Measurements from ENCODE around the gene ADARB2. TPM values are rescaled to one million over a fixed set of nuclear protein-coding genes. Genes with fewer than 3 reads are reported as not detected.

ADARB2 gene
- total RNA-seq, 4 donors from 2014 or later = 8.4 to 23.2 (median 19.6) TPM

DNA sequence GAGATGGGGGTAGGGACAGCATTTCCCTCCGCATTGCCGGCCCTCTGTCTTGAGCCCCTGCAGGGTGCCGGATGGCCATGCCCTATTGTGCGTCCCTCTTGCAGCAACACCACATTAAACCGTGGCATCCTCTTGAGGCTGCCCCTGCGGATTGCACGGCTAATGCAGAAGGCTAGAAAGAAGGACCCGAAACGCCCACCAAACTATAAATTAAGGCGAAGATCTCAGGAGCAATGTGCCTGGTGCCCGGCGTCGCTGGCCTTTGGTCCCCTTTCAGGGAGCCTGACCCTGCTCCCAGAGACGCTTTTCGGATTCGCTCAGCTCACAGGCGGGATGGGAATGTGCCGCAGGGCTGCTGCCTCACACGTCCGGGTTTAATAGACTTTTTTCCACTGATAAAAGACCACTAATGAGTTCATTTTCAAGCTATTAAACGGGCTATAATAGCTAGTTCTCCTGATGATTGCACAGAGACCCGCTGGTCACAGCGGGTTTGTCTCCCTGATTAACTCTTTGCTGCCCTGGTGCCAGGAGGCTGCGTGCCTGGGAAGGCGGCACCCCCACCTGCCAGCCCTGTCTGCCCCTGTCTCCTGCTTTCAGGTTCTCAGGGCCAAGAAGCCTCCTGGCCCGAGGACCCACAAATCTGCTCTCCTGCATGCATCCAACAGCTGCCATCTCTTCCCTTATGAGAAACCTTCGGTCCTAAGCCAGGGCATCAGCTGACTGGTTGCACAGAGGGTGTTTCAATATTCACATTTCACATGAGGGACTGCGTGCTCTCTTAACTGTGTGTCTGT is 128.3 kb downstream of the ADARB2 start:
- Histone ChIP-seq H3K4me1 (peaks cover 0 to 16% (median 3%) of the 10 kb centered on the region in 4 donors), H3K4me3 (peak overlapping the region in 1 of 4 donors; percentile 25), H3K27me3 (peaks cover 0 to 19% of the 10 kb centered on the region in 2 donors), H3K9me3 (no peaks in the 10 kb centered on the region), H3K36me3 (no peaks in the 10 kb centered on the region), H3K27ac (no peak overlapping the region)
- WGBS, 2 donors = 8 to 13% methylated on average over 27 to 28 of the region's 28 CpGs
- TF ChIP-seq POLR2A (IDR thresholded peaks at IDR 0.05) (no peak), EP300 (IDR thresholded peaks at IDR 0.05) (no peak)
- TF ChIP-seq, protein P1, sequence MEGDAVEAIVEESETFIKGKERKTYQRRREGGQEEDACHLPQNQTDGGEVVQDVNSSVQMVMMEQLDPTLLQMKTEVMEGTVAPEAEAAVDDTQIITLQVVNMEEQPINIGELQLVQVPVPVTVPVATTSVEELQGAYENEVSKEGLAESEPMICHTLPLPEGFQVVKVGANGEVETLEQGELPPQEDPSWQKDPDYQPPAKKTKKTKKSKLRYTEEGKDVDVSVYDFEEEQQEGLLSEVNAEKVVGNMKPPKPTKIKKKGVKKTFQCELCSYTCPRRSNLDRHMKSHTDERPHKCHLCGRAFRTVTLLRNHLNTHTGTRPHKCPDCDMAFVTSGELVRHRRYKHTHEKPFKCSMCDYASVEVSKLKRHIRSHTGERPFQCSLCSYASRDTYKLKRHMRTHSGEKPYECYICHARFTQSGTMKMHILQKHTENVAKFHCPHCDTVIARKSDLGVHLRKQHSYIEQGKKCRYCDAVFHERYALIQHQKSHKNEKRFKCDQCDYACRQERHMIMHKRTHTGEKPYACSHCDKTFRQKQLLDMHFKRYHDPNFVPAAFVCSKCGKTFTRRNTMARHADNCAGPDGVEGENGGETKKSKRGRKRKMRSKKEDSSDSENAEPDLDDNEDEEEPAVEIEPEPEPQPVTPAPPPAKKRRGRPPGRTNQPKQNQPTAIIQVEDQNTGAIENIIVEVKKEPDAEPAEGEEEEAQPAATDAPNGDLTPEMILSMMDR (IDR thresholded peaks at IDR 0.05) = no peak
- no peak for DNase-seq (ENCODE audit: low spot score in 2 of 2)

- peaks cover 0 to 19% of the 10 kb centered on the region in 2 donors for H3K27me3 ChIP-seq
- no peaks in the 10 kb centered on the region for H3K36me3 ChIP-seq
- peaks cover 0 to 16% (median 3%) of the 10 kb centered on the region in 4 donors for H3K4me1 ChIP-seq
- H3K9me3 ChIP-seq = no peaks in the 10 kb centered on the region
- H3K27ac ChIP-seq = no peak overlapping the region
- peak overlapping the region in 1 of 4 donors; percentile 25 for H3K4me3 ChIP-seq
- TF ChIP-seq EP300 (IDR thresholded peaks at IDR 0.05) = no peak
- TF ChIP-seq, protein P1 (IDR thresholded peaks at IDR 0.05) = no peak
- no peak for TF ChIP-seq POLR2A (IDR thresholded peaks at IDR 0.05)
- 29 to 35% methylated on average over 3 of the region's 3 CpGs for WGBS, 2 donors
- DNase-seq (ENCODE audit: low spot score in 2 of 2) = no peak
These were observed 128.9 kb downstream of the ADARB2 start for GRCh38 chr10:1608408-1608807.

- H3K27ac ChIP-seq = no peak overlapping the region
- no peaks in the 10 kb centered on the region for H3K9me3 ChIP-seq
- peaks cover 0 to 16% (median 3%) of the 10 kb centered on the region in 4 donors for H3K4me1 ChIP-seq
- TF ChIP-seq, protein P1 (IDR thresholded peaks at IDR 0.05) = no peak
- no peak for TF ChIP-seq POLR2A (IDR thresholded peaks at IDR 0.05)
- no peak for TF ChIP-seq EP300 (IDR thresholded peaks at IDR 0.05)
- WGBS, 2 donors = 86 to 93% methylated on average over 14 of the region's 14 CpGs
- H3K27me3 ChIP-seq = peaks cover 0 to 19% of the 10 kb centered on the region in 2 donors
- DNase-seq (ENCODE audit: low spot score in 2 of 2) = no peak
- H3K4me3 ChIP-seq = no peak overlapping the region
- H3K36me3 ChIP-seq = no peaks in the 10 kb centered on the region
These were observed 129.9 kb downstream of the ADARB2 start for GRCh38 chr10:1607466-1607865.

GRCh38 chr10:1605999-1606940 is 131.1 kb downstream of the ADARB2 start:
- Histone ChIP-seq H3K27ac (no peak overlapping the region), H3K27me3 (peaks cover 0 to 19% of the 10 kb centered on the region in 2 donors), H3K9me3 (no peaks in the 10 kb centered on the region), H3K36me3 (no peaks in the 10 kb centered on the region), H3K4me3 (no peak overlapping the region), H3K4me1 (peaks cover 0 to 16% (median 3%) of the 10 kb centered on the region in 4 donors)
- WGBS, 2 donors = 73 to 77% methylated on average over 14 of the region's 14 CpGs
- TF ChIP-seq, protein P1 (IDR thresholded peaks at IDR 0.05) = no peak
- TF ChIP-seq POLR2A (IDR thresholded peaks at IDR 0.05) (no peak), EP300 (IDR thresholded peaks at IDR 0.05) (no peak)
- DNase-seq (ENCODE audit: low spot score in 2 of 2) = no peak
